Measurements from ENCODE around the gene GEMIN8.

GEMIN8 gene

GRCh38 chrX:14015294-14015693 lies 14.4 kb downstream of the GEMIN8 start:
- DNase-seq, result no peak

- no peak for DNase-seq
Observed at GRCh38 chrX:14014526-14014925, 15.2 kb downstream of the GEMIN8 start.

- no peak for DNase-seq
Observed at GRCh38 chrX:14013054-14013453, 16.6 kb downstream of the GEMIN8 start.

- DNase-seq, result no peak
Observed at GRCh38 chrX:14010566-14010965, 19.1 kb downstream of the GEMIN8 start.

DNA sequence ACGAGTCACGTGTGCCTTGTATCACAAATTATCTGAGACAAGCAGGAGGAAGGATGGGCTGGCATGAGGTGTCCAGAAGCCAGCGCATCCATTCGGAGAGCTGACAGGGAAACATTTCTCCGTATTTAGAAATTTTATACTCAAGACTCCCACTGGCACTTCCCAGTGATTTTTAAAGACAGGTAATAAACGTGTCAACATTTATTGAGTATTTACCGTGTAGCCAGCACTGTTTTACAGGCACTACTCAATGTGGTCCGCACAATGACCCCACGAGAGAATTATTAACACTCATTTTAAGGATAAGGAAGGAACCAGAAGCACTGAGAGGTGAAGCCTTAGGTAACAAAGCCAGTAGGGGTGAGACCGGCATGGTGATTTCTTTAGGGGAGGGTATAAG lies 23.2 kb downstream of the GEMIN8 start:
- DNase-seq, result no peak

DNA sequence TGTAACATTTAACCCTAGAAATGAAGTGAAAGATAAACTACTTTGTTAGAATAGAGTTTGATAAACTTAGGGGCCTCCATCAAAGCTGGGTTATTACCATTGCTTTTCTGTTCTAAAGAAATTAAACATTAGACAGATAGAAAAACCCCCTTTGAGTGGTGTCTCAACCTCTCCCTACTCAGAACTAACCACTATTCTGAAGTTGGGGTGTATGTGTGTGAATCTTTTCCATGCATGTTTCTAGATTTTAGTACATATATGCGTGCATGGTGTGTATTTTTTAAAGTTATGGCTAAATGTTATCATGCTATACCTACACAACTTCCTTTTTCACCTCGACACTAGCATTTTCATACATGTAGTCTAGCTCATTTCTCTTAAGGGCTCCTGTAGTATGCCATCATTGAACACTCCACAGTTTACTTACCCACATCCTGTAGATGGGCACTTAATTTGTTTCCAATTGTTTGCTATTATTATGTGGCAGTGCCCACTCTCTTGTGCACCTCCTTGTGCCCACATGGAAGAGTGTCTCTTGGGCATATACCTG lies 25.7 kb downstream of the GEMIN8 start:
- no peak for DNase-seq

- no peak for DNase-seq
Observed at GRCh38 chrX:14003028-14003427, 26.7 kb downstream of the GEMIN8 start.

GRCh38 chrX:13996650-13997049 lies 33.0 kb downstream of the GEMIN8 start:
- no peak for DNase-seq

- DNase-seq, result no peak
Observed at GRCh38 chrX:13994536-13995080, 35.1 kb downstream of the GEMIN8 start.

GRCh38 chrX:13994104-13994503 lies 35.6 kb downstream of the GEMIN8 start:
- DNase-seq, result no peak

DNA sequence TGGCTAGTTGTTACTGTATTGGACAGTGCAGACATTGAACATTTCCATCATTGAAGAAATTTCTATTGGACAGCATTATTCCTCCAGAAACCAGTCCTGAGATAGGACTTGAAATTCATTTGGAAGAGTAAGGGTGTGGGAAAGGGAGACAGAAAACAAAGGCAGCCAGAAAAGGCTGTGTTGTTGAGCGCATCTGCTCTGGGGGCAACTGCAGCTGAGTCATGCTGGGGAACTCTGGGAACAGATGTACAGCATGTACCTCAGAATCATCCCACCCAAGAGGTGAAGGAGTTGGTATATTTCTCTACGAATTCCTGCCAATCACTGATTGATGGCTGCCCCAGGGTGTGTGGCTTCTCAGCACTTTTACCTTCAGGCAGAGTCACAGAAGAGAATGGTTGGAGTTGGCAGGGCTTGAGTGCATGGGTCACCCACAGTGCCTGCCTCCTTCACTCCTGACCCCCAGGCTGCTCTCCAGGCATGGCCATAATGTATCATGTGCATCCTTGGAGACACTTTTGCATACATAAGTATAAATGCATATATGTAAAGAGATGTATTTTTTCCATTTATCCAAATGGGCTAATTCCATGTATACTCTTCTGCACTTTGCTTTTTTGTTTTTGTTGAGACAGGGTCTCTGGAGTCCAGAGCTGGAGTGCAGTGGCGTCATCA lies 39.4 kb downstream of the GEMIN8 start:
- DNase-seq, result no peak

- DNase-seq, result no peak
Observed at GRCh38 chrX:13985697-13986435, 43.8 kb downstream of the GEMIN8 start.

DNA sequence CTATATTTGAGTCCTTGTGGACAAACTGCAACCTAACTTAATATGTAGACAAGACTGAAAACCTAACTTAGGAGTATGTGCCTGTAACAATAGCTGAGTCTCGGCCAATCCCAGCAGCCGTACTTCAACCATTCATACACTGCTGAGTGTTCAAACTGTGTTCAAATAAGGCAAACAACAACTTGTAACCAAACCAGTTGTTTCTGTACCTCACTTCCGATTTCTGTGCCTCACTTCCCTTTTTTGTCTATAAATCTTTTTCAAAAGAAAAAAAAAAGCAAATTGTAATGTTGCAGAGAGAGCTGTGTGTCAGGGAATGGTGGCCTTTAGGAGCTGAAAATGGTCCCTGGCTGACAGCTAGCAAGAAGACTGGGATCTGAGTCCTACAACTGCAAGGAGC lies 46.0 kb downstream of the GEMIN8 start:
- DNase-seq, result no peak

DNA sequence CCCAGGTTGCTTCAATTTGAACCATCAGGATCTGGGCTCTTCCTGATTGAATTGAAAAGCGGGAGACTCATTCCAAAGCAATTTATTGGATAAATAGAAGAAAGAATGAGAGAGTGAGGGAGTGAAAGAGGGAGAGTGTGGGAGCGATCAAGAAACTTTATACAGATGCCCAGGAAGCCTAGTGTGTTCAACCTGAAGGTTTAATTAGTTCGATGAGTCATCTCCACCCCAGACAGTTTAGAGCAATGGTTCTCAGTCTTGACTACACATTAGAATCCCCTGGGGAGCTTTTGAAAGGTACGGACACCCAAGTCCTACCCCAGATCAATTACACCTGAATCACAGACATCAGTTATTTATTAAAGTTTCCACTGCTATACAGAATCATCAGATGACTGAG lies 61.5 kb downstream of the GEMIN8 start:
- DNase-seq, result no peak

GRCh38 chrX:13967636-13968035 lies 62.1 kb downstream of the GEMIN8 start:
- no peak for DNase-seq

DNA sequence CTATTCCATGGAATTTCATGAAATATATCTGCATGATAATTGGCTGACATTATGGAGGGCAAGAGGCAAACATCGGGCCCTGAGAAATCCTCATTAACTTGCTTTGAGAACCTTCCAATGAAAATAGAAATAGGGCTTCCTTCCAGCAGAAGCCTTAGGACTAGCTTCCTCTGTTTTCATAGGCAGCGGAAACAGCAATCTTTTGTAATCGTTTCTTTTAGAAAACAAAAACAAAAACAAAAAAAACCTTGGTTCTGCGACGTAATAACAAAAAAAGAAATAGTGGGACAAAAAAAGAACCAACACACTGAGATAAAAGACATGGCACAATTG lies 62.9 kb downstream of the GEMIN8 start:
- DNase-seq, result no peak

GRCh38 chrX:13966071-13966792 lies 63.5 kb downstream of the GEMIN8 start:
- no peak for DNase-seq

DNA sequence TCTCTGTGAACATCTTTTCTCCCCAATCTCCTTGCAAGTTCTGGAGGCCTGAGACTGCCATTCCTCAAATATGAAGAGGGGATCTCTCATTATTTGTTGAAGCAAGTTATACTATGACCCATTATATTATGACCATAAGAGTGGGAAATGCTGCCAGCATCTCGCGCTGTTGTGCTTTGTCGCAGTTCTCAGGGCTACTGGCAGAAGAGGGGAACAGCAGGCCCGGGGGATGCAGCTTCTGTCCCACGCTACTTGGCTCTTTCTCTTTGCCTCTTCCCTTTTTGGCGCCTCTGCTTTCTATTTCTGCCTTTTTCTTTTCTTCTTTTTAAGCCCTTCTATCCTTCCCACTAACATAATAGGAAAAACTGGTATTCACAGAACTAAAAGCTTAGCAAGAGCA lies 64.2 kb downstream of the GEMIN8 start:
- no peak for DNase-seq

GRCh38 chrX:13956998-13957397 lies 72.7 kb downstream of the GEMIN8 start:
- DNase-seq, result no peak

Data from hematopoietic multipotent progenitor cell treated with erythropoietin and hydrocortisone succinate and interleukin-3 and kit ligand, for 8 days (in vitro differentiated cells).